GM18507 (cell line): ENCODE results near the gene PKN2.
"Not testable (repeated sequence)": the region's sequence is repeated elsewhere in the genome, so short reads cannot be mapped to it uniquely, and the experiment has no call there.

Experiments used
- DNase-seq: peaks from one replicate; pipeline ENCODE4 v3.0.0; 2011; ENCODE audit warnings: low read depth; ENCODE audit not compliant: insufficient read length; ENCODE audit errors: extremely low spot score
- FAIRE-seq: peaks from 2 replicates; lab custom pipeline; 2011; peaks lifted over from hg19 to GRCh38; lab: Jason Lieb, UNC

The PKN2 gene

DNA sequence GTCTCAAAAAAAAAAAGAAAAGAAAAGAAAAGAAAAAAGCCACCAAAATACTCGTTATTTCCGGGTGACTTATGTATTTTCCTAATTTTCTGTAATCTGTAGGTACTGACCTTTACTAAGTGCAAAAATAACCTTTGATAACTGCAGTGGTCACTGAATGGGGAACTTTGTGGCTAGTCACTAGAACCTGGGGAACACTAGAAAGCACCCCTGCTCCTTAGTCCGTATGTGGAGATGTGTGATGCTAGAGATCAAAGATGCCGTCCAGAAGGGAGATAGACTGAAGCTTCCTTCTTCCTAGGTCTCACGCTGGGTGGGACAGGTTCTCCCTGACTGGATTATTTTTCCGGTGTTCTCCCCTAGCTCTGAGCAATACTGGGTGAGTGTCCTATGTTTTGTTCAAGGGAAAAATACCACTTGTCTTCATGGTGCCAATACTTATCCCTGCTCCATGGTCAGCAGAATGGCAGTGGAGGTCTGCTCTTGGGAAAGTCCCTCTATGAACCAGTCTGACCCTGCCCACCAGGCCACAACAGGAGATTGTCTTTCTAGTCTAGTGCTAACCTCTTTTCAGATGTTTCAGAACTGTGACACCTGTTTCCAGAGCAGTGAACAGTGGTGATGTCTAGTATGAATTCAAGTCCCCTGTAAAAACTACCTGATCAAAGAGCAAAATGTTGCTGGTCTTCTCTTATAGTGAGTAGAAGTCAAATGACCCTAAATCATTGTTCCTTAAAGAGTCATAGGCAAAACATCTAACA lies 167.4 kb downstream of the PKN2 start:
- DNase-seq (no peak), FAIRE-seq (no peak)

DNA sequence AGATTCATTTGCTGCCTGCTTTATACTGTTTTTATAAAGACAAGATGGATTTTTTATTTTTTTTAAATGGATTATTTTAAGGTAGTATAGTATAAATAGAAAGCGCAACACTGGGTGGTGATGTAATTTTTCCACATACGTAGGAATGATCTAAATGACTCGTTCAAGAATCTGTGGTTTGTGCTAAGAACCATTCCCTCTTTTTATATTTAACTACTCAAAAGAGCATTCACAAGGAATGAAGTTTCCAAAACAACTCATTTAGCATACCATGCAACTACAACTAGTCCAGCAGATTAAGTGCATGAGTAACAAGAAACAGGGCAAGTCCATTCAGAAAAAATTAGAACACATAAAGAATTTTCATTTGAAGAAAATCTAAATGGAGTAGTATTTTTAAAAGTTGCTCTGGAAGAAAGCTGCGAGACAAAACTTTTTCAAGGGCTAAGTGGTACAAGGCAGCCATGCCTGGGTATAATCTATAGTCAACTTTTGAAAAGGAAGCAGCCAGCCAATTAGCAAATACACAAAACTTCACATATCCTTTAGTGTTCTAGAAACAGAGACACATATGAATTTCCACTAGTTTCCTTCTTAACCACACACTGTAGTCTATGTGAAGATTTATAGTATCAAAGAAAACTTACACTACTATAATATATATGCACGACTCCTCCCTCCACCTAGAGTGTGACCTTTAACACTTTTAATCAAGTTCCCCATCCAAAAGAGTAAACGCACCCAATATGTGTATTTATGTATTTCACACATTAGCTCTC lies 183.9 kb downstream of the PKN2 start:
- DNase-seq (no peak), FAIRE-seq (no peak)

DNA sequence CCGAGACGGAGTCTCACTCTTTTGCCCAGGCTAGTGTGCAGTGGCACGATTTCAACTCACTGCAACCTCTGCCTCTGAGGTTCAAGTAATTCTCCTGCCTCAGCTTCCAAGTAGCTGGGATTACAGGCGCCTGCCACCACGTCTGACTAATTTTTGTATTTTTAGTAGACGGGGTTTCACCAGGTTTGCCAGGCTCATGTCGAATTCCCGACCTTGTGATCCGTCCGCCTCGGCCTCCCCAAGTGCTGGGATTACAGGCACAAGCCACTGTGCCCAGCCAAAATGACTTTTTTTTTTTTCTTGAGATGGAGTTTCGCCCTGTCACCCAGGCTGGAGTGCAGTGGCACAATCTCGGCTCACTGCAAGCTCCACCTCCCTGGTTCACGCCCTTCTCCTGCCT lies 185.6 kb downstream of the PKN2 start:
- not testable (repeated sequence) for DNase-seq, FAIRE-seq

DNA sequence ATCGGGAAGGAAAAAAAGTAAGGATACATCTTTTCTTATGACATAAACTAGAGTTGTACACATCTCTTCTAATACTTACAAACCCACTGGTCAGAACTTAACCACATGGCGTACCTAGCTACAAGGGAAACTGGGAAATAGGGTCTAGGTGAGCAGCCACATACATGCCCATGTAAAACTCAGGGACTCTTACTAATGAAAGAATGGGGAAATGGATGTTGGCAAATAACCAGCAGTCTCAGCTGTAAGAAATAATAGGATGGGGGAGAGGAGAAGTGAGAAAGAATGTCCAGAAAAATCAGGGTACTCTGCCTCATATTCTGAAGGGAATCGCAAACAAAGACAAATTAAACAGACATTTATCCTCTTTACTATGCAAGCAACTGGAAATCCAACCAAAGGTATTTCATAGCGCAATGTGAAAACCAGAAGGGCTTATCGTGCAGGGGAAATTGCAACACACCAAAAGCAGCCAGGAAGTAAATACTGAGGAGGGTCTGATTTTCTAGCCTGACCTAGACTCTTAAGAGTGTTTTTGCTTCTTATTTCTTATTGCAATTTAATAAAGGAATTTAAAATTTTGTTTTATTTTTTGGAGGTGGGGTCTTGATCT lies 189.8 kb downstream of the PKN2 start:
- DNase-seq = no peak
- no peak for FAIRE-seq

GRCh38 chr1:88875595-88875994 lies 191.5 kb downstream of the PKN2 start:
- FAIRE-seq = no peak

GRCh38 chr1:88876573-88877365 lies 192.7 kb downstream of the PKN2 start:
- FAIRE-seq (no peak), DNase-seq (no peak)

More at GRCh38 chr1:88875595-88875994, 191.5 kb downstream of the PKN2 start:
- no peak for DNase-seq

DNA sequence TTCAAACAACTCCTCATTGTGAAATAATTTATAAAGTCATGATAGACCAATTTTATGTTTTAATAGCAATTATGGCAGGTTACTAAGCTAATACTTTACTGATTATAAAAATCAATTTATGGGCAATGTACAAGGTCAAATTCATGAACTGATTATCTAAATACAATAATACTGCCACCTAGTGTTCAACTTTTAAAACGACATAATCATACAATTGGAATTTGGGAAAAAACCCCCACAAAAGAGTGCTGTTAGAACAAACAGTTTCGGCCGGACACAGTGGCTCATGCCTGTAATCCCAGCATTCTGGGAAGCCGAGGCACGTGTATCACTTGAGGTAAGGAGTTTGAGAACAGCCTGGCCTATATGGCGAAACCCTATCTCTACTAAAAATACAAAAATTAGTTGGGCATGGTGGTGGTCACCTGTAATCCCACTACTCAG lies 193.3 kb downstream of the PKN2 start:
- peak; percentile 74 for FAIRE-seq
- DNase-seq = no peak

- DNase-seq = no peak
- no peak for FAIRE-seq
These were observed 193.8 kb downstream of the PKN2 start for GRCh38 chr1:88877911-88878310.

DNA sequence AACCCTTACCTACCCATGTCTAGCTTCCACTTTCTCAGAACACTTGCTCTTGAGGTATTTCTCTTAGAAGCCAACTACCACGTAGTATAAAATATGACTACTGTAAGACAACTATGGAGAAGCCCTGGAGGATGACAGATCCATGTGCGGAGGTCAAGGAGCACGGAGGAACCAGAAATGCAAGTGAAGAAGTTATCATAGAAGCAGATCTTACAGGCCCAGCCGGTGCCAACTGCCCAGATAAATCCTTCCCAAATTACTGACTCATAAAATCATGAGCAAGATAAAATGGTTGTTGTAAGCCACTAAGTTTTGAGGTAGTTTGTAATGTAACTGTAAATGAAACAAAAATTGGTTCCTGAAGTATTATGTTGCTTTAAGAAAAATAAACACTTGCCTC lies 194.7 kb downstream of the PKN2 start:
- DNase-seq (no peak), FAIRE-seq (no peak)

DNA sequence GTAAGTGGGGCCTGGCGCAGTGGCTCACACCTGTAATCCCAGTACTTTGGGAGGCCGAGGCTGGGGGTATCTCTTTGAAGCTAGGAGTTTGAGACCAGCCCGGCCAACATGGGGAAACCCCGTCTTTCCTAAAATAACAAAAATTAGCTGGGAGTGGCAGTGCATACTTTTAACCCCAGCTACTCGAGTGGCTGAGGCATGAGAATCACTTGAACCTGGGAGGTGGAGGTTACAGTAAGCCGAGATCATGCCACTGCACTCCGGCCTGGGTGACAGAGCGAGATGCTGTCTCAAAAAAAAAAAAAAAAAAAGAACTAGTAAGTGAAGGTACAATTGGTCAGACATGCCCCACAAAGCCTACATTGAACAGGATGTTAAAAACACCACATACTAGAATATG lies 196.6 kb downstream of the PKN2 start:
- not testable (repeated sequence) for FAIRE-seq, DNase-seq

DNA sequence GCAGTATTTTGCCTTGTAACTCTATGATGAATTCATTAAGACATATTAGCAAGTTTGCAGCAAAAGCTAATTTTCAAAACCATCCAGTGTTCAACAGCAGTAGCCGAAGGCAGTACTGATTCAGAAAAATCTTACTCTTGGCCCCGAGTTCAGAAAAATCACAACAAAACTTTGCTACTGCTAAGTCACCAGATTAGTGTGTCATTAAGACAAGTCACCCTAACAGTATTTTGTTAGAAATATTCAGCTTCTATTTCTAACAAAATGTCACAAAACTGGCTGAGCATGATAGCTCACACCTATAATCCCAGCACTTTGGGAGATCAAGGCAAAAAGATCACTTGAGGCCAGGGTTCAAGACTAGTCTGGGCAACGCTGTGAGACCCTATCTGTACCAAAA lies 199.1 kb downstream of the PKN2 start:
- no peak for FAIRE-seq
- no peak for DNase-seq
